Left renal cortex interstitium (tissue), 4 donors: ENCODE data around the gene TRMT61A. TPM values are rescaled to one million over a fixed set of nuclear protein-coding genes. Genes with fewer than 3 reads are reported as not detected.
"Not testable (repeated sequence)": the region's sequence is repeated elsewhere in the genome, so short reads cannot be mapped to it uniquely, and the experiment has no call there.

Source experiments
- DNase-seq, 4 donors: peaks; one replicate each; pipeline ENCODE4 v3.0.0-alpha.2; 2013; ENCODE audit warnings: low read depth in 4 of 4, low spot score in 2 of 4, missing footprints in 1 of 4
- polyA plus RNA-seq, 4 donors: library from polyadenylated mRNA; unstranded; fragments of 120-200 nt; gene quantifications; one replicate each; pipeline ENCODE4 v1.2.1, GENCODE V29; 2013; ENCODE audit not compliant: insufficient read length in 4 of 4

The TRMT61A gene
- polyA plus RNA-seq, 4 donors: 6.0 to 9.8 (median 8.8) TPM

DNA sequence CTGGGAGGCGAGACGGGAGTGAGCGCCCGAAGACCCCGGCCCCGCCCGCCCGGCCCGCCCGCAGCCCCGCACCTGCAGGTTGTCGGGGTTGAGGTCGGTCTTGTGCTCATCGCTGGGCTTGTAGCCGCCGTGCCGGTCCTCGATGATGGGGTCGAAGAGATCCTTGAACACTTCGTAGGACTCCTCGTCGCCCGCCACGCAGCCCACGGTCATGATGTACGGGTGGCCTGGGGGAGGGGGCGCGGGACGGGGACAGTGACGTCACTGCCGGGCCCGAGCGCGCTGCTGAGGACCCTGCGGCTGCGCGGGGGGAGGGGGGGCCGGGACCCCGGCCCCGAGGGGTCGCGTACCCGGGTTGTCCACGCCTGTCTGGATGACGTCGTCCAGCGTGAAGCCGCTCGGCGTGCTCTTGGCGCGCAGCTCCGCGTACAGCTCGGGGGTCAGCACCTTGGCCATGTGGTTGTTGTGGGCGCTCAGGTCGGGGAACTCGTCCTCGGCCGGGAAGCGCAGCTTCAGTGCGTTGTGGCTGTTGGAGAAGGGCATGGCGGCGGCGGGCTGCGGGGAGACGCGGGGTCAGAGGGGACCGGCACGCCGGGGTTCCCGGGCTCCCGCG, 6.9 kb upstream of the TRMT61A start:
- DNase-seq: no peak

- DNase-seq: no peak
These were observed 6.1 kb upstream of the TRMT61A start, which contains the start of gene CKB for GRCh38 chr14:103522649-103523574. CKB (minus strand) TSS chr14:103522830; CDS start chr14:103522493, 337 bp downstream.

DNA sequence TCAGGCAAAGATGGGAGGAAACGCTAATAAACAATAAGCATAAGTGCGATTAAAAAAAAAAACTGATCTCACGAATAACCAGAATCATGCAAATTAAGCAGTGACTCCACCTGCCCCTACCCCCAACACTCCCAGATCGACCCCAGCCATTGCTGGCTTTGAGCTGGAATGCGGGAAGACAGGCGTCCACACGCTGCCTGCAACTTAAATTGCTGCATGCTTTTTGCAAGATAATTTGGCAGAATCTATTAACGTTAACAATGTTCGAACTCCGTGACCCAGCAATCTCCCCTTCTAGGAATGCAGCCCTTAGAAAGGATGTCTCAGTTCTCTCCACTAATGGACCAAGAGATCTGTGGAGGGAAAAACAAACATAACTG, 5.4 kb upstream of the TRMT61A start:
- no peak for DNase-seq

GRCh38 chr14:103524002-103524935, 4.7 kb upstream of the TRMT61A start:
- DNase-seq: no peak

DNA sequence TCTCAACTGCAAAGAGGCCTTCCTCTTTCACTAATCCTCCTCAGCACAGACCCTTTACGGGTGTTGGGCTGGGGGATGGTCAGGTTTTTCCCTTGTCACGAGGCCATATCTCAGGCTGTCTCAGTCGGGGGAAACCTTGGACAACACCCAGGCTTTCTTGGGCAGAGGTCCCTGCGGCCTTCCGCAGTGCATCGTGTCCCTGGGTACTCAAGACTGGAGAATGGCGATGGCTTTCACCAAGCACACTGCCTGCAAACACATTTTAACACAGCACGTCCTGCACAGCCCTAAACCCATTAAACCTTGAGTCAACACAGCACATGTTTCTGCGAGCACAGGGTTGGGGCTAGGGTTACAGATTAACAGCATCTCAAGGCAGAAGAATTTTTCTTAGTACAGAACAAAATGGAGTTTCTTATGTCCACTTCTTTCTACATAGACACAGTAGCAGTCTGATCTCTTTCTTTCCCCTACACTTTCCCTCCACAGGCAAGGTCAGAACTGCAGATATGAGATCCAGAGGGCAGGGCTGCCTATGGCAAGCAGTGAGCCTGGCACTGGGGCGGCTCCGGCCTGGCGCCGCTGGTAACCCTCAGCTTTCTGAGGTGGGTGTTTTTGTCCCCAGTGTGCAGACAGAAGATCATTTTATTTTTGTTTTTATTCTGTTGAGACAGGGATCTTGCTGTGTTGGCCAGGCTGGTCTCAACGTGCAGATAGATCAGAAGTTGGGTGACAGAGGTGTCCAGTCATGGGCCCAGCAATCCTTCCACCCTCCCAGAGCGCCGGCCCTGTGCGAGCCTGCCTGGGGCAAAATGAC, 3.4 kb upstream of the TRMT61A start:
- DNase-seq: not testable (repeated sequence)

DNA sequence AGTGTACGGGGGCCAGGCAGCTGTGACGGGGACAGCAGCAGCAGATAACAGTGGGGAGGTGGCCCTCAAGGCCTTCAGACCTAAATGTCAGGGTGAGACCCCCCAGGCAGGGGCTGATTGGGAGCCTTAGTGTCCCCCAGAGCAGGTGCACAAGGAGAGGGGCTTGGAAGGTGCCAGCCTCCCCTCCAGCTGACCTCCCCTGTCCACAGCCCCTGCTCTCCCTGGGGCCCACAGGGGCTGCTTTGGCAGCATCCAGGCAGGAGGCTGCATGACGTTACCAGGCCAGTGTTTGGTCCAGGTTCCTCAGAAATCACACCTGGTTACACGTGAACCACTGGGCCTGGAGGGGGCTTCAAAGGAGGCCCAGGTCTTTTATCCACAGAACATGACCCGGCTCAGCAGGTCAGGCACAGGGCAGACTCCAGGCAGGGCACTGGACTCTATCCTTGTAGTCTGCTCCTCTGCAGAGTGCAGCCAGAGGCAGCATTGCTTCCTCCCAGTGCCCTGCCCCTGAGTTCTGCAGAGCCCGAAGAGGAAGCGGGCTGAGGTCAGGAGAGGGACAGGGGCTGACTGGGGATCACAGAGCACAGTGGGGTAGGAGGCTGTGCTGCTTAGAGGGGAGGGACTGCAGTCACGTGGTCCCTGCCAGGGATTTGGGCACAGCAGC, 2.6 kb upstream of the TRMT61A start:
- DNase-seq: no peak

GRCh38 chr14:103526914-103527248, 2.1 kb upstream of the TRMT61A start:
- DNase-seq: no peak

- DNase-seq: no peak
These were observed 1.4 kb upstream of the TRMT61A start for GRCh38 chr14:103527408-103528145.

DNA sequence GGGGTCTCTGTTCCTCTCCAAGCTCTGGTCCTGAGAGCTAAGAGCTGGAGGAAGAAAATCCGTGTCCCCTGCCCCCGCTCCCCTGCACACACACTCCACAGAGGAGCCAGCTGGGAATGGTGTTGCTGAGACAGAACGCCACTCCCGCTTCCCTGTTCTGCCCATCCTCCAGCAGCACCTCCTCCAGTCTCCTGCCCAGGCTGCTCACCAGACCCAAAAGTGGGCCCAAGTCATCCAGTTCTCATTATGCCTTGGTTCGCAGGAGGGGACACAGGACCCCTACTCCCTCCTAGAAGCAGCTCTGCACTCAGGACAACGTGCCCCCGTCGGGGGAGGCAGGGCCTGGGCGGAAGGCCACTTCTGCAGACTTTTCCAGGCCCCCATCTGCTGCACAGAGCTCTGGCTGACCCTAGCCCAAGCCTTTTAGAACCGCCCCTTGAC, 830 bp upstream of the TRMT61A start:
- no peak for DNase-seq

- no peak for DNase-seq
These were observed 678 bp downstream of the TRMT61A start for GRCh38 chr14:103529383-103530365.

- DNase-seq: no peak
These were observed 1.4 kb downstream of the TRMT61A start for GRCh38 chr14:103530390-103530789.

- DNase-seq: no peak
These were observed 1.8 kb downstream of the TRMT61A start for GRCh38 chr14:103530831-103531230.

DNA sequence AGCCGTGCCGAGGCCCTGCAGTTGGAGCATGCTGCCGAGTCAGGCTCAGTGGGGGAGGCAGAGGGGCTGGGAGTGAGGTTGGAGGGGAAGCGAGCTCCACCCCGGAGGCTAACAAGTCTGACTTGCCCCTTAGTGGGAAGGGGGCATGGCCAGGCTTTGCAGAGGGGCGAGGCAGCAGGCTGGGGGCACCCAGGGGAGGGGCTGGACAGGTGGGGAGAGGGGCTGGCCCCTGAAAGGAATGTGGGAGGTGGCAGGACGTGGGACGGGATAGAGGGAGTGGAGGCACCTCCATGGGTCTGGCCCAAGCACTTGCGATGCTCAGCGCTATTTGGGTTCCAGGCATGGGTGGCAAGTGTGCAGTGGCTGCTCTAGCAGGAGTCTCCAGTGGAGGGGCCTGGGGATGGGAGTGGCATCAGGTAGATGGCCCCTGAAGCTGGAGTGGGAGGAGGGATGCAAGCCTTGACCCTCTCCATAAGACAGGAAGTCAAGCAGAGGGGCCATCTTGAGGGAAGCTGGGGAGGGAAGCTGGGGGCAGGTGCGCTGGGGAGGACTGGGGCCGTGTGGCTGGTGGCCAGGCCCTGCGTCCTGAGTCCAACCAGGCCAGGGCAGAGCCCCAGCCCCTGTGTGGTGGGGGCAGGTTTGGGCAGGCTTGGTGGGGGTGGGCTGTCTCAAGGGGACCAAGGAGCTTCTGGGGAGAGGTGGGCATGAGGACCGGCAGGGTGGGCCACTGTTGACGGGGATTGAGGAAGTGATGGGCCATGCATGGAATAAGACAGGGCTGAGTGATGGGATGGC, 2.6 kb downstream of the TRMT61A start:
- DNase-seq: no peak

GRCh38 chr14:103532216-103533136, 3.5 kb downstream of the TRMT61A start:
- DNase-seq: no peak

DNA sequence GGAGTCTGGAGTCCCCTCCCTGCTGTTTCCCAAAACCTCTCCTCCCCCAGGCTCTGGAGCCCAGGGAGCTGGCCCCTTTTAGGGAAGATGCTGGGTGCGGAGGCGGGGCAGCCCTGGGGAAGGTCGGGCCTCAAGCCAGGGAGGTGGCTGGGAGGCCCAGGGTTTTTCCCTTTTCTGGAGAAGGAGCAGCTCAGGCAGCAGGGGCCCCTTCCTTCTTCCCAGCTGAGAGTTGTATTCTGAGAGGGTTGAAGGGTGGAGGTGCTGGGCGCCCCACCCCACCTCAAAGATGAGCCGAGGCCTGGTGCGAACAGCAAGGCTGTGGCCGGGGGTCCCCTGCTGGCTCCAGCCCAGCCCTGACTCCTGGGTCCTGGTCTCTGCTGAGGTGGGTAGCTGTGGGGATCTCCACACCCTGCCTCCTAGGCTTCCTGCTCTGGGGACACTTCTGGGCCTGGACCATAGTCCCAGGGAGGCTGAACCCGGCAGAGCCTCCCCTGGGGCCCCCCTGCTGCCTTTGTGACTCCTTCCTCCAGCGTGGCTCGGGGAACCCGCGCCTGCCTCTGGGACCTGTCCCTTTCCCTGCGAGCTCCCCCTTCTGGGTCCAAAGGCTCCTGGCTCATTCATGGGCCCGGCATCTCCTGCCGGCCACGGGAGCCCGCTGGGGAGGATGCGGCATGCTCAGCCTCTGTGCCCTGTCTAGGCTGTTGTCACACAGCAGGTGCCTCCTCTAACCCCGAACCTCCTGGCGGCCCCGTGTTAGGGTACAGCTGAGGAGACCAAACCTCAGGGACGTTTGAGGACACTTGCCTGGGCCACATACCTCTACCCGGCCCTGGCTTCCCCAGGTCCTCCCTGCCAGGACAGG, 4.4 kb downstream of the TRMT61A start:
- no peak for DNase-seq
